ENCODE data around the gene CLDN4.

Gene CLDN4

DNA sequence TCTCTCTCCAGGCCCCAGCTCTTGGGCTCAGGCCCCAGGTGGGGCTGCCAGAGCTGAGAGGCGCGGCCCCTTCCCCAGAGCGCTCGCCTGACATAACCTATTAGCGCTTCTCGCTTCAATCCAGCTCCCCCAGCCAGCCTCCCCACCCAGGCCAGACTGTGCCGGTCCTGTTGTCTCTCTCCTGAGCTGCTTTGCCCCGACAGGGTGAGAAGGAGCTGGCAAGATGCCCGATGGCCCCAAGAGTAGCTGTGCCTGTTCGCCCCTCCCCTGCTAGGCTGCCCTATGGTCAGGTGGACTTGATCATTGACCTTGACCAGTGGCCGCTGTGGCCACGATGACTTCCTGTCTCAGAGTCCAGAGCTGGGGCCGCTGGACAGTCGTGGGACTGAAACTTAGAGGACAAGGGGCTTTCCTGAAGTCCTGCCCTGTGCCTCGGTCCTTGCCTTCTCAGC, 39.3 kb downstream of the CLDN4 start:
- DNase-seq (ENCODE audit: low read depth in 2 of 2): no peak
- H3K4me3 ChIP-seq (replicated peaks in 1 of 2; ENCODE audit: low read depth in 2 of 2, low read length in 2 of 2): no peak overlapping the region
- TF ChIP-seq CTCF (IDR thresholded peaks at IDR 0.05; ENCODE audit: low read depth, low read length): no peak

- no peak for DNase-seq (ENCODE audit: low read depth in 2 of 2)
- no peak for TF ChIP-seq CTCF (IDR thresholded peaks at IDR 0.05; ENCODE audit: low read depth, low read length)
- no peak overlapping the region for H3K4me3 ChIP-seq (replicated peaks in 1 of 2; ENCODE audit: low read depth in 2 of 2, low read length in 2 of 2)
Measured at GRCh38 chr7:73871163-73872011, 40.6 kb downstream of the CLDN4 start.

DNA sequence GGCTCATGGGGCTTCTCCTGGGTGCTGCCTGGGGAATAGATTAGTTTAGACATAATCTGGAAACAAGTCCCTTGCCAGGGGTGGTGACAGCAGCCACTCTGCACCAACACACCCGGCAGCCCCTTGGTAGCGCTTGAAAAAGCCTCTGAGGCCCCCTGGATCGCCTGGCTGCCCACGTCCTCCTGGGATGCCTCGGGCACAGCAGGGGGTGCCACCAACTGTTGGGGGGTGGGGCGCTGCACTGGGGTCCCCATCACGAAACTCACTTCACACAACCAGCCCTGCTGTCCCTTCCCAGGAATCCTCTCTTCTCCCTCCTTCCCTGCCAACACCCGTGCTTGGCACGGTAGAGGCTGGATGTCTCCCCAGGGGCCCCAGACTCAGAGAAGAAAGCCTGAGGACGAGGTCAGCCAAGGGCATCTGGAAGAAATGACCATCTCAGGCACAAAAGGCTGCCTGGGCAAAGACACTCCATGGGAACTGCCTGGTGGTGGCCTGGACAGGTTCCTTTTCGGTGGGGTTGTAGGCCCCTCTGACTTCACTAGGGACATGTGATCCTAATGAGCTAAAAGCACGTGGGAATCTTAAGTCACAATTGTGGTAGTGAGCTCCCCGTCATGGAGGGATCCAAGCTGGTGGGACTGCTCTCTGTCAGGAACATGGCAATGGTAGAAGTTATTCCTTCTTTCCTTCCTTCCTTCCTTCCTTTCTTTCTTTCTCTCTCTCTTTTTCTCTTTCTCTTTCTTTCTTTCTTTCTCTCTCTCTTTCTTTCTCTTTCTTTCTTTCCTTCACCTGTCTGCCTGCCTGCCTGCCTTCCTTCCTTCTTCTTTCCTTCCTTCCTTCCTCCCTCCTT, 41.5 kb downstream of the CLDN4 start:
- TF ChIP-seq CTCF (IDR thresholded peaks at IDR 0.05; ENCODE audit: low read depth, low read length): no peak
- no peak overlapping the region for H3K4me3 ChIP-seq (replicated peaks in 1 of 2; ENCODE audit: low read depth in 2 of 2, low read length in 2 of 2)
- no peak for DNase-seq (ENCODE audit: low read depth in 2 of 2)

DNA sequence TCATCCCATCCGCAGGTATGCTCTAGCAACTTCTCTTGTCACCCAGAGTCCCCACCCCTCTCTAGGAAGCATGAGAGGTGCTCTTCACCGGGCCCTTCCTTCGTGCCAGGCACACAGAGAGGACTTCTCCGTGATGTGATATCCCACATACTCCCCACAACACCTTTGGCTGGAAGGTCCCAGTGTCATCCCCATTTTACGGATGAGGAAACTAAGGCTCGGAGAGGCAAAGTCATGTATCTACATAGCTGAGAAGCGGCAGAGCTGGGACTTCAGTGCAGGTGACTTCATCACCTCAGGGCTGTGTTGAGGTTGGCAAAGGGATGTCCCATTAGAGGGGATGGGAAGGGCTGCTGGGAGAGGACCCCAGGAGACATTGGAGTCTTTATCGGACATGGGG, 45.6 kb downstream of the CLDN4 start:
- DNase-seq (ENCODE audit: low read depth in 2 of 2): no peak
- TF ChIP-seq CTCF (IDR thresholded peaks at IDR 0.05; ENCODE audit: low read depth, low read length): no peak

GRCh38 chr7:73876973-73877372, 46.2 kb downstream of the CLDN4 start:
- TF ChIP-seq CTCF (IDR thresholded peaks at IDR 0.05; ENCODE audit: low read depth, low read length): no peak
- no peak for DNase-seq (ENCODE audit: low read depth in 2 of 2)

More for the DNA sequence above, 45.6 kb downstream of the CLDN4 start:
- H3K4me3 ChIP-seq (replicated peaks in 1 of 2; ENCODE audit: low read depth in 2 of 2, low read length in 2 of 2): no peak overlapping the region

GRCh38 chr7:73879977-73880681, 49.3 kb downstream of the CLDN4 start:
- no peak overlapping the region for H3K4me3 ChIP-seq (replicated peaks in 1 of 2; ENCODE audit: low read depth in 2 of 2, low read length in 2 of 2)
- TF ChIP-seq CTCF (IDR thresholded peaks at IDR 0.05; ENCODE audit: low read depth, low read length): no peak
- DNase-seq (ENCODE audit: low read depth in 2 of 2): peak in 1 of 2 donors; percentile 65

More at GRCh38 chr7:73876973-73877372, 46.2 kb downstream of the CLDN4 start:
- H3K4me3 ChIP-seq (replicated peaks in 1 of 2; ENCODE audit: low read depth in 2 of 2, low read length in 2 of 2): no peak overlapping the region
